ENCODE results near the gene DDR2.
"Not testable (repeated sequence)": the region's sequence is repeated elsewhere in the genome, so short reads cannot be mapped to it uniquely, and the experiment has no call there.

The DDR2 gene

GRCh38 chr1:162727493-162727892 lies 95.2 kb downstream of the DDR2 start:
- not testable (repeated sequence) for DNase-seq

GRCh38 chr1:162728573-162728972 lies 96.3 kb downstream of the DDR2 start:
- DNase-seq, result no peak

- not testable (repeated sequence) for DNase-seq
Observed at GRCh38 chr1:162729195-162729774, 97.0 kb downstream of the DDR2 start.

GRCh38 chr1:162732094-162732493 lies 99.8 kb downstream of the DDR2 start:
- no peak for DNase-seq

GRCh38 chr1:162732566-162733335 lies 100.5 kb downstream of the DDR2 start:
- DNase-seq, result no peak

GRCh38 chr1:162733336-162733590 lies 101.0 kb downstream of the DDR2 start:
- no peak for DNase-seq

- no peak for DNase-seq
Observed at GRCh38 chr1:162734047-162734446, 101.8 kb downstream of the DDR2 start.

GRCh38 chr1:162736184-162736583 lies 103.9 kb downstream of the DDR2 start:
- no peak for DNase-seq

- DNase-seq, result no peak
Observed at GRCh38 chr1:162736633-162737067, 104.4 kb downstream of the DDR2 start.

GRCh38 chr1:162740755-162741154 lies 108.5 kb downstream of the DDR2 start:
- no peak for DNase-seq

GRCh38 chr1:162741574-162741973 lies 109.3 kb downstream of the DDR2 start:
- DNase-seq, result no peak

GRCh38 chr1:162746264-162746942 lies 114.1 kb downstream of the DDR2 start:
- DNase-seq, result not testable (repeated sequence)

GRCh38 chr1:162753001-162753658 lies 120.9 kb downstream of the DDR2 start:
- no peak for DNase-seq

GRCh38 chr1:162753998-162754585 lies 121.8 kb downstream of the DDR2 start:
- no peak for DNase-seq

GRCh38 chr1:162755306-162755705 lies 123.0 kb downstream of the DDR2 start:
- DNase-seq, result no peak

- no peak for DNase-seq
Observed at GRCh38 chr1:162756523-162756922, 124.3 kb downstream of the DDR2 start.

GRCh38 chr1:162757476-162757875 lies 125.2 kb downstream of the DDR2 start:
- no peak for DNase-seq

GRCh38 chr1:162765788-162766187 lies 133.5 kb downstream of the DDR2 start:
- no peak for DNase-seq

GRCh38 chr1:162772571-162773154 lies 140.4 kb downstream of the DDR2 start:
- DNase-seq, result no peak

GRCh38 chr1:162774007-162774406 lies 141.7 kb downstream of the DDR2 start:
- no peak for DNase-seq

GRCh38 chr1:162779043-162779442 lies 146.8 kb downstream of the DDR2 start:
- no peak for DNase-seq

GRCh38 chr1:162782671-162783070 lies 150.4 kb downstream of the DDR2 start:
- no peak for DNase-seq

- DNase-seq, result not testable (repeated sequence)
Observed at GRCh38 chr1:162784926-162785325, 152.7 kb downstream of the DDR2 start.
